Breast epithelium (tissue), 4 donors: Measurements from ENCODE around the gene TRMT5. TPM values are rescaled to one million over a fixed set of nuclear protein-coding genes. Genes with fewer than 3 reads are reported as not detected.

Experiments
- DNase-seq, 2 donors: peaks; one replicate each; pipeline ENCODE4 v3.0.0-alpha.2; 2019; ENCODE audit warnings: low spot score in 2 of 2
- H3K27ac ChIP-seq, 2 donors: fragments of 200-600 bp; sonication (generic) in 1 of 2; one replicate each; pipeline ENCODE4 v1.5.1; 2016 to 2019; ENCODE audit warnings: mild to moderate bottlenecking in 1 of 2
- H3K27me3 ChIP-seq, 2 donors: fragments of 200-600 bp; sonication (generic) in 1 of 2; one replicate each; pipeline versions ENCODE4 v1.5.1 to v1.6.0; 2017 to 2019; ENCODE audit warnings: control low read depth in 1 of 2, mild to moderate bottlenecking in 1 of 2
- H3K36me3 ChIP-seq: fragments of 200-600 bp; one replicate; pipeline ENCODE4 v1.5.1; 2019
- H3K4me1 ChIP-seq, 2 donors: fragments of 200-600 bp; sonication (generic); one replicate each; pipeline ENCODE4 v1.5.1; 2016 to 2019; ENCODE audit warnings: control low read depth in 1 of 2
- H3K4me3 ChIP-seq, 3 donors: fragments of 200-600 bp; sonication (generic); 1 replicate in 2 of 3; 2 replicates in 1 of 3; pipeline ENCODE4 v1.5.1; 2016 to 2019; ENCODE audit warnings: mild to moderate bottlenecking in 3 of 3, moderate library complexity in 2 of 3
- H3K9me3 ChIP-seq, 2 donors: fragments of 200-600 bp; sonication (generic) in 1 of 2; one replicate each; pipeline ENCODE4 v1.5.1; 2016 to 2019; ENCODE audit warnings: control low read depth in 1 of 2
- CTCF ChIP-seq, 3 donors: fragments of 450-650 bp; IDR thresholded peaks; one replicate each; pipeline ENCODE4 v1.5.1; 2016 to 2017; ENCODE audit warnings: antibody characterized with exemption in 3 of 3, mild to moderate bottlenecking in 3 of 3, moderate library complexity in 3 of 3
- POLR2A ChIP-seq: fragments of 450-650 bp; IDR thresholded peaks from one replicate; pipeline ENCODE4 v1.6.1; 2016; ENCODE audit warnings: antibody characterized with exemption, mild to moderate bottlenecking, moderate library complexity
- POLR2AphosphoS5 ChIP-seq, 3 donors: sonication (generic); formaldehyde crosslinking; IDR thresholded peaks; one replicate each; pipeline ENCODE4 v1.6.1; 2017; ENCODE audit warnings: antibody characterized with exemption in 3 of 3
- intact Hi-C: fragments of 100-400 bp; cut with DNase I; formaldehyde crosslinking; loops from one replicate; pipeline ENCODE4 v1.15.1; 2023; ENCODE audit warnings: low total_unique reads
- total RNA-seq, 3 donors: library from RNA; depleted of rRNA; stranded (reverse); fragments of >200 nt; gene quantifications; one replicate each; pipeline ENCODE4 v1.1.0, GENCODE V29; 2016

The TRMT5 gene
- total RNA-seq, 3 donors from 2014 or later, result 8.8 to 13.8 (median 11.4) TPM

DNA sequence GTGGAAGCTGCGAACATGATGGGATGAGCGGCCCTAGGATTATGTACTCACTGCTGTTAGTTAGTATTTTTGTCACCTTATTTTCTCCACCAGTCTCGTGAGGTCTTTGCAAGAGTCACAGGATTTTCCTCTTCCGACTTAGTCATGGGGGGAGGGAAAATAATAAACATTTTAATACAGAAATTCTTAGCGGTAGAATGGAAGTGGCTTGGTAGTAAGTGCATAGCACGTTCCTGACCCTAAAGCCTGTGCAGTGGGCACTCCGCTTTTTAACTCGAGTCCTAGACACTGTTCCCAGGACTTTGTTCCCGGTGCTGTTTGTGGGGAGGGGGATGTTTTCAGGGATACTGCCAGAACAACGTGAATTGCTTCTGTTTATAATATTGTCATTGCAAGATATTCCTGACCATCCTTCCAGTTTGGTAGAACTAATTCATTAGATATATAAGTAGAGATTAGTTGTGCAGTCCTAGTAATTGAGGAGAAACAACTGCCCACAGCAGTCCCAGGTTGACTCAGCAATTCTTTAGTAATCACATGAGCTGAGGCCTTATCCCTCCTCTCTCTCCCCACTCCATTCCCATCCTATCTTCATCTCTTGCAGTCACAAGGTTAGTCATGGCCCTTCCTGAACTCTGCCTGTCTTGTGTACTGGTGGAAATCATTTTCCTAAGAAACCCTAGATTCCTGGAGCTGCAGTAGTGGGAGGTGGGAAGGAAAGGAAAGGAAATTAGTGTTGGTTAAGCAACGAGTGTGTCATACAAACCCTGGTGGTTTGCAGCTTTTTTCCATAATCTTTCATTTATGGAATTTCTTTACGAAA is 965 bp upstream of the TRMT5 start:
- no peaks in the 10 kb centered on the region for H3K27me3 ChIP-seq
- no peaks in the 10 kb centered on the region for H3K36me3 ChIP-seq
- H3K4me3 ChIP-seq, result peak overlapping the region; percentile 75 to 88 (median 82)
- H3K4me1 ChIP-seq, result peaks cover 0 to 3% of the 10 kb centered on the region in 2 donors
- H3K27ac ChIP-seq, result peak overlapping the region; percentile 91 to 96
- no peak for DNase-seq
- intact Hi-C loops, result no loop called here
- H3K9me3 ChIP-seq, result no peaks in the 10 kb centered on the region
- TF ChIP-seq POLR2A (no peak), CTCF (IDR thresholded peaks at IDR 0.05) (no peak), POLR2AphosphoS5 (IDR thresholded peaks at IDR 0.05) (peak in 1 of 3 donors; percentile 15)

DNA sequence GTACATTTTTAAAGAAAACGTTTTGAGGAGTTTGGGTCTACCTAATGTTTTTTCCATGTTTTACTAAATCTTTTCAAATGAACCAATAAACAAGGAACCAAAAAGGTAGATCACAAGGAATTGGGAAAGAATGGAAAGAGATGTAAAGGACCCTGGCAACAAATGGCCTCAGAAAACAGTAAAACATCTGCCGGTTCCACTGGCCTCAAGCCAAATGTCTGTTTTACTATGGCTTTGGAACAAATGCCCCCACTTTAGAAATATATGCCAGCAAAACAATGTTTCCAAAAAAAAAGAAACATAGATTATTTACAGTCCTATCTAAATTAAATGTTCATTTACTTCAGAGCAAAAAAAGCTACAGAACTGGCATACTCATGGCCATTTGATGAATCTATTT is 3.0 kb downstream of the TRMT5 start:
- no peak for TF ChIP-seq CTCF (IDR thresholded peaks at IDR 0.05)
- TF ChIP-seq POLR2AphosphoS5 (IDR thresholded peaks at IDR 0.05), result no peak
- TF ChIP-seq POLR2A, result no peak
- no peak for DNase-seq
- no peak overlapping the region for H3K4me3 ChIP-seq
- no peaks in the 10 kb centered on the region for H3K27me3 ChIP-seq
- H3K36me3 ChIP-seq, result no peaks in the 10 kb centered on the region
- no peak overlapping the region for H3K27ac ChIP-seq
- intact Hi-C loops, result no loop called here
- no peaks in the 10 kb centered on the region for H3K9me3 ChIP-seq
- H3K4me1 ChIP-seq, result peaks cover 0 to 3% of the 10 kb centered on the region in 2 donors

DNA sequence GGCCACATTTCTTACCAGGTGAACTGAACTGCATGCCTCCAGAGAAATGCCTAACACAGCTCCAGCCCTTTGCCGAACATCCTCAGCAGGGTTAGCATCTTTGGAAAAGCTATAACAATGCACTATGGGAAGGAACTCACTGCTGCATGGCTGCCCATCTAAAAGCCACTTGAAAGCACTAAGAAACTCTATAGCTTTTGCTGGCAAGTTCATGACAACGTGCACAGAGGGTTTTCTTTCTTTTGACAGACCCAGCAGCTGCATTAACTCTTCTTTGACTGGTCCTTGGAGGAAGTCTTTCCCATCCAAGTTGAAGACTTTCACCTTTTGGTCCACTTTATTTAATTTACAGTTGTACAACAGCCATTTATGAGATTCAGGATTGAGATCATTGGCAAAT is 5.3 kb downstream of the TRMT5 start:
- no peak for DNase-seq
- intact Hi-C loops, result no loop called here
- no peak for TF ChIP-seq POLR2A
- no peak for TF ChIP-seq POLR2AphosphoS5 (IDR thresholded peaks at IDR 0.05)
- no peak for TF ChIP-seq CTCF (IDR thresholded peaks at IDR 0.05)
- Histone ChIP-seq H3K27me3 (no peaks in the 10 kb centered on the region), H3K4me1 (peaks cover 0 to 3% of the 10 kb centered on the region in 2 donors), H3K4me3 (no peak overlapping the region), H3K36me3 (no peaks in the 10 kb centered on the region), H3K27ac (no peak overlapping the region), H3K9me3 (no peaks in the 10 kb centered on the region)

DNA sequence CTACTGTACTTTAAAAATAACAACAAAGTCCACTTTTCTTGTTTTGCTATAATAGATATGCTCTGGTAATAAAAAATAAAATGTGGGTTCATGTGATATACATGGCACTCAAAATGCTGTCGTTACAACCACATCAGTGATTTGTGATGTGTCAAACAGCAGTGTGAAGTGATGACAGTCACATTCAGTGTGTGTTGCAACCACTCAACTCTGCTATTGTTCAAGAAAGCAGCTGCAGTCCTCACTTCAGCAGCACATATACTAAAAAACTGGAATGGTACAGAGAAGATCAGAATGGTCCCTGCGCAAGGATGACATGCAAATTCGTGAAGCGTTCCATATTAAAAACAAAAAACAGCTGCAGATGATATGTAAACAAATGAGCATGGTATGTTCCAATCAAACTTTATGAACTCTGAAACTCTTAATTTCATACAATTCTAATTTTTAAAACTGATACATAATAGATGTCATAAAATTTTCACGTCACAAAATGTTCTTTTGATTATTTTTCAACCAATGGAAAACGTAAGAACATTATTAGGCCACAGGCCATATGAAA is 6.7 kb downstream of the TRMT5 start:
- Histone ChIP-seq H3K4me1 (peaks cover 0 to under 1% of the 10 kb centered on the region in 2 donors), H3K36me3 (no peaks in the 10 kb centered on the region), H3K27ac (no peak overlapping the region), H3K27me3 (no peaks in the 10 kb centered on the region), H3K9me3 (no peaks in the 10 kb centered on the region), H3K4me3 (no peak overlapping the region)
- no peak for TF ChIP-seq POLR2AphosphoS5 (IDR thresholded peaks at IDR 0.05)
- TF ChIP-seq CTCF (IDR thresholded peaks at IDR 0.05), result no peak
- no peak for TF ChIP-seq POLR2A
- intact Hi-C loops, result no loop called here
- DNase-seq, result no peak

GRCh38 chr14:60973070-60973469 is 7.8 kb downstream of the TRMT5 start:
- H3K9me3 ChIP-seq, result no peaks in the 10 kb centered on the region
- intact Hi-C loops, result no loop called here

More at GRCh38 chr14:60973070-60973469, 7.8 kb downstream of the TRMT5 start:
- no peaks in the 10 kb centered on the region for H3K4me1 ChIP-seq
- H3K36me3 ChIP-seq, result no peaks in the 10 kb centered on the region
- TF ChIP-seq POLR2A, result no peak
- TF ChIP-seq POLR2AphosphoS5 (IDR thresholded peaks at IDR 0.05), result no peak
- no peak for TF ChIP-seq CTCF (IDR thresholded peaks at IDR 0.05)
- H3K27me3 ChIP-seq, result no peaks in the 10 kb centered on the region
- no peak for DNase-seq
- H3K4me3 ChIP-seq, result no peak overlapping the region
- H3K27ac ChIP-seq, result no peak overlapping the region
